SK-N-SH treated with all-trans-retinoic acid at 6 μM for 48 hours (cell line): Measurements from ENCODE around the gene RASAL2.

Source experiments
- ATAC-seq: fragments of 200-7000 bp; cut with Tn5 transposase; 3 replicates; pipeline ENCODE4 v1.9.1; 2020; ENCODE audit warnings: mild to moderate bottlenecking, moderate library complexity
- ARNTL ChIP-seq: fragments of 450-650 bp; formaldehyde crosslinking; IDR thresholded peaks from 2 replicates; pipeline ENCODE4 v1.5.0; 2020; ENCODE audit warnings: low read depth, mild to moderate bottlenecking, moderate library complexity, borderline replicate concordance
- BACH2 ChIP-seq: fragments of 250-450 bp; sonication (Bioruptor Pico); IDR thresholded peaks from 2 replicates; pipeline ENCODE4 v1.9.0; 2021; ENCODE audit warnings: mild to moderate bottlenecking, borderline replicate concordance
- CSDC2 ChIP-seq: fragments of 250-450 bp; sonication (Bioruptor Pico); IDR thresholded peaks from 2 replicates; pipeline ENCODE4 v1.5.0; 2020; ENCODE audit warnings: mild to moderate bottlenecking, moderate library complexity
- CSRNP3 ChIP-seq: fragments of 250-450 bp; sonication (Bioruptor Pico); IDR thresholded peaks from 2 replicates; pipeline ENCODE4 v1.5.1; 2021; ENCODE audit warnings: mild to moderate bottlenecking, moderate library complexity
- ESRRG ChIP-seq: fragments of 250-450 bp; sonication (Bioruptor Pico); IDR thresholded peaks from 2 replicates; pipeline ENCODE4 v1.6.1; 2021; ENCODE audit warnings: mild to moderate bottlenecking
- GLIS3 ChIP-seq: fragments of 250-450 bp; sonication (Bioruptor Pico); IDR thresholded peaks from 2 replicates; pipeline ENCODE4 v1.5.0; 2020; ENCODE audit warnings: mild to moderate bottlenecking, moderate library complexity
- ISL1 ChIP-seq: fragments of 250-450 bp; sonication (Bioruptor Pico); IDR thresholded peaks from 2 replicates; pipeline ENCODE4 v2.1.2; 2022; ENCODE audit warnings: mild to moderate bottlenecking, moderate library complexity
- PATZ1 ChIP-seq: fragments of 250-450 bp; sonication (Bioruptor Pico); IDR thresholded peaks from 2 replicates; pipeline ENCODE4 v1.8.0; 2020; ENCODE audit warnings: mild to moderate bottlenecking, moderate library complexity, borderline replicate concordance
- POU6F1 ChIP-seq: fragments of 250-450 bp; sonication (Bioruptor Pico); IDR thresholded peaks from 2 replicates; pipeline ENCODE4 v1.8.0; 2021; ENCODE audit warnings: low read depth, mild to moderate bottlenecking, moderate library complexity, borderline replicate concordance
- PPARA ChIP-seq: fragments of 250-450 bp; sonication (Bioruptor Pico); IDR thresholded peaks from 2 replicates; pipeline ENCODE4 v1.5.0; 2020; ENCODE audit warnings: mild to moderate bottlenecking, borderline replicate concordance
- RARB ChIP-seq: fragments of 250-450 bp; sonication (Bioruptor Pico); IDR thresholded peaks from 2 replicates; pipeline ENCODE4 v1.8.0; 2021; ENCODE audit warnings: mild to moderate bottlenecking, moderate library complexity
- SNAI2 ChIP-seq: fragments of 250-450 bp; sonication (Bioruptor Pico); IDR thresholded peaks from 2 replicates; pipeline ENCODE4 v1.5.0; 2020; ENCODE audit warnings: mild to moderate bottlenecking, moderate library complexity
- TCF4 ChIP-seq: fragments of 250-450 bp; sonication (Bioruptor Pico); IDR thresholded peaks from 2 replicates; pipeline ENCODE4 v1.8.0; 2021; ENCODE audit warnings: mild to moderate bottlenecking, moderate library complexity, borderline replicate concordance
- TOX ChIP-seq: fragments of 250-450 bp; sonication (Bioruptor Pico); IDR thresholded peaks from 2 replicates; pipeline ENCODE4 v1.8.0; 2021; ENCODE audit warnings: mild to moderate bottlenecking, moderate library complexity, borderline replicate concordance
- ZC3H10 ChIP-seq: fragments of 250-450 bp; sonication (Bioruptor Pico); IDR thresholded peaks from 2 replicates; pipeline ENCODE4 v1.5.1; 2021; ENCODE audit warnings: mild to moderate bottlenecking, moderate library complexity
- ZFP3 ChIP-seq: fragments of 250-450 bp; sonication (Bioruptor Pico); IDR thresholded peaks from 2 replicates; pipeline ENCODE4 v1.5.0; 2020; ENCODE audit warnings: mild to moderate bottlenecking, moderate library complexity
- ZFP30 ChIP-seq: fragments of 450-650 bp; formaldehyde crosslinking; IDR thresholded peaks from 2 replicates; pipeline ENCODE4 v1.5.0; 2022; ENCODE audit warnings: mild to moderate bottlenecking, moderate library complexity
- ZNF565 ChIP-seq: fragments of 450-650 bp; formaldehyde crosslinking; conservative IDR thresholded peaks from 2 replicates; pipeline ENCODE4 v1.5.0; 2020; ENCODE audit warnings: low read depth, mild to moderate bottlenecking, moderate library complexity
- ZNF70 ChIP-seq: fragments of 450-650 bp; formaldehyde crosslinking; IDR thresholded peaks from 2 replicates; pipeline ENCODE4 v1.5.0; 2020; ENCODE audit warnings: mild to moderate bottlenecking, moderate library complexity
- ZNF8 ChIP-seq: fragments of 450-650 bp; formaldehyde crosslinking; IDR thresholded peaks from 2 replicates; pipeline ENCODE4 v1.5.0; 2020; ENCODE audit warnings: mild to moderate bottlenecking, moderate library complexity
- TF ChIP-seq, protein P1 (sequence below): fragments of 250-450 bp; sonication (Bioruptor Pico); IDR thresholded peaks from 2 replicates; pipeline ENCODE4 v1.5.1; 2020; ENCODE audit warnings: low read depth, mild to moderate bottlenecking, moderate library complexity

The RASAL2 gene

GRCh38 chr1:178500091-178500770, 406.3 kb downstream of the RASAL2 start:
- ATAC-seq: peak; percentile 61
- no peak for TF ChIP-seq CSRNP3
- TF ChIP-seq SNAI2 (CRISPR knock-in tag): no peak
- TF ChIP-seq RARB (CRISPR knock-in tag): no peak
- no peak for TF ChIP-seq ZFP30 (CRISPR knock-in tag)
- TF ChIP-seq TCF4: no peak
- TF ChIP-seq ESRRG (CRISPR knock-in tag): no peak
- TF ChIP-seq CSDC2 (CRISPR knock-in tag): no peak
- TF ChIP-seq, protein P1, sequence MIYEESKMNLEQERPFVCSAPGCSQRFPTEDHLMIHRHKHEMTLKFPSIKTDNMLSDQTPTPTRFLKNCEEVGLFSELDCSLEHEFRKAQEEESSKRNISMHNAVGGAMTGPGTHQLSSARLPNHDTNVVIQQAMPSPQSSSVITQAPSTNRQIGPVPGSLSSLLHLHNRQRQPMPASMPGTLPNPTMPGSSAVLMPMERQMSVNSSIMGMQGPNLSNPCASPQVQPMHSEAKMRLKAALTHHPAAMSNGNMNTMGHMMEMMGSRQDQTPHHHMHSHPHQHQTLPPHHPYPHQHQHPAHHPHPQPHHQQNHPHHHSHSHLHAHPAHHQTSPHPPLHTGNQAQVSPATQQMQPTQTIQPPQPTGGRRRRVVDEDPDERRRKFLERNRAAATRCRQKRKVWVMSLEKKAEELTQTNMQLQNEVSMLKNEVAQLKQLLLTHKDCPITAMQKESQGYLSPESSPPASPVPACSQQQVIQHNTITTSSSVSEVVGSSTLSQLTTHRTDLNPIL (CRISPR knock-in tag): no peak
- TF ChIP-seq ZC3H10 (CRISPR knock-in tag): no peak
- TF ChIP-seq ISL1 (CRISPR knock-in tag): no peak
- no peak for TF ChIP-seq ZNF8 (CRISPR knock-in tag)
- no peak for TF ChIP-seq ZFP3 (CRISPR knock-in tag)
- no peak for TF ChIP-seq ARNTL (CRISPR knock-in tag)
- TF ChIP-seq PATZ1: no peak
- TF ChIP-seq POU6F1 (CRISPR knock-in tag): no peak
- TF ChIP-seq PPARA (CRISPR knock-in tag): no peak
- TF ChIP-seq ZNF70 (CRISPR knock-in tag): no peak

DNA sequence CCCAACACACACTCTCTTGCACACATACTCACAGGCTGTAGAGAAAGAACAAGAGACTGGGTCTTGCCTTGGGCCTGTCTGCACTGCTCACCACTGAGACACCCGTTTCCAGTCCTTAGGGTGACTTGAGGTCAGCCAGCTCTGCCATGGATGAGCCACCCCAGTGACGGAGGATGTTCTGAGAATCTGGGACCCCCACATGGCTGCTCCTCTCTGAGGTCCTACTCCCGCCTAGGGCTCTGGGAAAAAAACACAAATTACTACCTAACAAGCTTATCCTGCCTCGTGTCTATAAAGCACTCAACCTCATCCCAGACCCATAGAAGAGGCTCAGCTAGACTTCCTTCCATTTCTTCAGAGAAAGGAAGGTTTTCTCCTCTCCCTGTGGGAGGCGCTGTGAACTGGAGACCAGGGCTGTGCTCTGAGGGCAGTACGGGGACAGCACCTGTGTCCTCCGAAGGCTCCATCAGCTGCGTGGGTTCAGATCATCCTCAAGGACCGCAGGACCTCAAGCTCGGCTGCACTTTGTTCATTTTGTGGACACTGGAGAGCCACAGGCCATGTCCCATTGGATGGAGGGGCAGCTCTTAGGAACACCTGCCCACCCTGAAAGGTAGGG, 407.1 kb downstream of the RASAL2 start:
- ATAC-seq: peak; percentile 15
- no peak for TF ChIP-seq TOX (CRISPR knock-in tag)
- no peak for TF ChIP-seq PPARA (CRISPR knock-in tag)
- no peak for TF ChIP-seq ISL1 (CRISPR knock-in tag)
- TF ChIP-seq CSDC2 (CRISPR knock-in tag): no peak
- no peak for TF ChIP-seq ZNF8 (CRISPR knock-in tag)
- TF ChIP-seq, all 23 proteins: peak for 0

- peak; percentile 95 for ATAC-seq
- TF ChIP-seq TCF4: no peak
- TF ChIP-seq ARNTL (CRISPR knock-in tag): no peak
- TF ChIP-seq ZNF565: no peak
- no peak for TF ChIP-seq TOX (CRISPR knock-in tag)
- TF ChIP-seq CSRNP3: no peak
- TF ChIP-seq ZFP30 (CRISPR knock-in tag): no peak
- no peak for TF ChIP-seq GLIS3 (CRISPR knock-in tag)
- TF ChIP-seq POU6F1 (CRISPR knock-in tag): no peak
- TF ChIP-seq ZNF70 (CRISPR knock-in tag): no peak
- no peak for TF ChIP-seq SNAI2 (CRISPR knock-in tag)
- TF ChIP-seq BACH2 (CRISPR knock-in tag): no peak
Observed at GRCh38 chr1:178501705-178502329, 407.9 kb downstream of the RASAL2 start.
